Spleen (tissue), 11 donors: ENCODE data around the gene TMEM18. TPM values are rescaled to one million over a fixed set of nuclear protein-coding genes. Genes with fewer than 3 reads are reported as not detected.

ENCODE experiments used
- DNase-seq: peaks from one replicate; pipeline ENCODE4 v3.0.0-alpha.2; 2020
- H3K27ac ChIP-seq, 8 donors: fragments of 200-600 bp; sonication (generic) in 7 of 8; 1 replicate in 4 of 8; 2 replicates in 4 of 8; pipeline versions ENCODE4 v1.5.0 to v1.8.0; 2016 to 2021; ENCODE audit warnings: inconsistent platforms in 4 of 8, mild to moderate bottlenecking in 4 of 8, moderate library complexity in 1 of 8
- H3K27me3 ChIP-seq, 7 donors: fragments of 200-600 bp; sonication (generic) in 6 of 7; replicated peaks in 1 of 7; 1 replicate in 4 of 7; 2 replicates in 3 of 7; pipeline versions ENCODE4 v1.5.0 to v1.8.0; 2016 to 2021; ENCODE audit warnings: inconsistent platforms in 3 of 7, mild to moderate bottlenecking in 1 of 7
- H3K36me3 ChIP-seq, 6 donors: fragments of 200-600 bp; sonication (generic) in 5 of 6; 1 replicate in 4 of 6; 2 replicates in 2 of 6; pipeline versions ENCODE4 v1.5.0 to v1.8.0; 2016 to 2021; ENCODE audit warnings: inconsistent platforms in 2 of 6
- H3K4me1 ChIP-seq, 6 donors: fragments of 200-600 bp; sonication (generic) in 5 of 6; 1 replicate in 3 of 6; 2 replicates in 3 of 6; pipeline versions ENCODE4 v1.5.0 to v1.8.0; 2016 to 2021; ENCODE audit warnings: inconsistent platforms in 3 of 6
- H3K4me3 ChIP-seq, 8 donors: fragments of 200-600 bp; sonication (generic) in 7 of 8; 1 replicate in 4 of 8; 2 replicates in 4 of 8; pipeline versions ENCODE4 v1.5.0 to v1.8.0; 2016 to 2021; ENCODE audit warnings: inconsistent platforms in 4 of 8, mild to moderate bottlenecking in 4 of 8, moderate library complexity in 2 of 8
- H3K9me3 ChIP-seq, 8 donors: fragments of 200-600 bp; sonication (generic) in 7 of 8; 1 replicate in 4 of 8; 2 replicates in 4 of 8; pipeline versions ENCODE4 v1.5.0 to v1.8.0; 2016 to 2021; ENCODE audit warnings: inconsistent platforms in 4 of 8
- CTCF ChIP-seq, 11 experiments: fragments of 200-600 bp in 7 of 11; fragments of 450-650 bp in 4 of 11; sonication (generic) in 4 of 11; IDR thresholded peaks in 8 of 11; conservative IDR thresholded peaks in 3 of 11; 1 replicate in 7 of 11; 2 replicates in 4 of 11; pipeline versions ENCODE4 v1.4.0 to v1.8.0; 2016 to 2021; ENCODE audit warnings: antibody characterized with exemption in 11 of 11, inconsistent platforms in 4 of 11, mild to moderate bottlenecking in 1 of 11
- POLR2A ChIP-seq, 3 donors: fragments of 450-650 bp; IDR thresholded peaks; one replicate each; pipeline ENCODE4 v1.5.1; 2017; ENCODE audit warnings: antibody characterized with exemption in 3 of 3, mild to moderate bottlenecking in 1 of 3
- POLR2AphosphoS5 ChIP-seq, 3 donors: sonication (generic); formaldehyde crosslinking; IDR thresholded peaks; one replicate each; pipeline ENCODE4 v1.5.1; 2017; ENCODE audit warnings: antibody characterized with exemption in 3 of 3
- WGBS, 5 donors: extraction: QIAGEN DNeasy Blood & Tissue Kit in 3 of 5; methylation state at CpG; one replicate each; pipeline versions ENCODE4 v1.1.5 to v1.1.7; 2013 to 2018; 5-methylcytosine and 5-hydroxymethylcytosine counted together
- intact Hi-C: fragments of 100-400 bp; cut with DNase I; formaldehyde crosslinking; loops from one replicate; pipeline ENCODE4 v1.15.0; 2023; ENCODE audit warnings: low total_unique reads
- polyA plus RNA-seq, 3 donors: library from polyadenylated mRNA; stranded (reverse); fragments of 200-250 nt; gene quantifications; one replicate each; pipeline ENCODE4 v1.2.1, GENCODE V29; 2013
- total RNA-seq, 7 donors: library from RNA; depleted of rRNA in 3 of 7; stranded (reverse); fragments of >200 nt in 3 of 7; fragmentation: NEBNext Ultra II Directional in 4 of 7; extraction: Animal tissue kit (Norgen Biotek cat#: 25700) in 4 of 7; gene quantifications; one replicate each; pipeline versions ENCODE4 v1.1.0 to v1.2.1, GENCODE V29; 2016 to 2021
- donor health status: healthy with polysubstance abuse.
- donor health status: DM: no; HTN: no; CAD: no; lungs with moderate emphysema.
- donor health status: DM: no; HTN: no; CAD: no.
- donor health status: Bipolar disorder and iron deficiency.
- donor health status: healthy.
- donor health status: DM: no; HTN: no; CAD: no.
- donor health status: DM: yes; HTN: yes; CAD: no.

Gene TMEM18
- total and polyA plus RNA-seq, 10 donors, result 20.0 to 29.3 (median 22.6) TPM

DNA sequence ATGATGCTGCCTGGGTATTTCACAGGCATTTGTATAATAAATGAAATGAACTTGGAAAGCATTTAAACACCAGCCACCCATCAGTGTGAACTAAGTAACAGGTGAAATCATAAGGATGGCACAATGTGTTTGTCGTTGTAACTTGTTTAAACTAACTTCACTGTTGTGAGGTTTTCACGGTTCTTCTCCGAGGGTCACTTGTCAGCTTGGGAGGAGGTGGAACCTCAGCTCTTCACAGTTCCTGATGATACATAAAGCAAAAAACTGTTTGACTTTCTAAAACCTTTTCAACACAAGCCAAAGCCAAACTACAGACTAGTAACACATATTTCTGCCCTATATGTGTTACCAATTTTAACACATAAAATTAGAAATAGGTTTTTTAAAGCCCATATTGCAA lies 13.1 kb downstream of the TMEM18 start:
- Histone ChIP-seq H3K9me3 (peaks cover 0 to 24% (median 19%) of the 10 kb centered on the region in 8 donors), H3K36me3 (peaks cover 0 to 61% (median 40%) of the 10 kb centered on the region in 6 donors), H3K4me3 (no peak overlapping the region), H3K4me1 (peaks cover 0 to 16% (median 7%) of the 10 kb centered on the region in 6 donors), H3K27ac (no peak overlapping the region), H3K27me3 (peaks cover 0 to 4% (median 0%) of the 10 kb centered on the region in 7 donors)
- intact Hi-C loops, result no loop called here
- no peak for DNase-seq
- TF ChIP-seq CTCF (IDR thresholded peaks at IDR 0.05 in 8 of 11, conservative IDR thresholded peaks at IDR 0.05 in 3 of 11) (no peak), POLR2AphosphoS5 (IDR thresholded peaks at IDR 0.05) (no peak), POLR2A (IDR thresholded peaks at IDR 0.05) (no peak)
- WGBS, 5 donors, result 83 to 90% (median 88%) methylated on average over 3 of the region's 3 CpGs

DNA sequence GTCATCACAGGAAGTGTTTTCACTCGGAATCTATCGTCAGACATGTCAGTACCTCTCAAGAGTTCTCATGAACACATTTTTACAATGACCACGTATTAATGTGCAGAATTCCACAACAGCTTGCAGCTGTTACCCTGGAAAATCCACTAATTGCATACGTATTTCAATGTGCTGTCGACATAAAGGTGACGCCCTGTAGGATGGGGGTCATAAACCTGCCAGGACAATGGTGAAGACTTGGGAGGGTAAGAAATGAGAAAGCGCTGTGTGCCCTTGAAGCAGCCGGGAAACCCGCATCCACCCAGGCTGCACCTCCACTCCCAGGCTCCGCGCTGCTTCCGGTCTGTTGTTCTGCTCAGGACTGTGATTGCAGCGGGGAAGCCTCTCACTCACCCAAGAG lies 14.0 kb downstream of the TMEM18 start:
- H3K27me3 ChIP-seq, result peaks cover 0 to 4% (median 0%) of the 10 kb centered on the region in 7 donors
- no peak for DNase-seq
- H3K9me3 ChIP-seq, result peaks cover 0 to 24% (median 19%) of the 10 kb centered on the region in 8 donors
- TF ChIP-seq POLR2A (IDR thresholded peaks at IDR 0.05) (no peak), CTCF (IDR thresholded peaks at IDR 0.05 in 8 of 11, conservative IDR thresholded peaks at IDR 0.05 in 3 of 11) (no peak), POLR2AphosphoS5 (IDR thresholded peaks at IDR 0.05) (peak in 1 of 3 donors; percentile 23)
- no peak overlapping the region for H3K27ac ChIP-seq
- peaks cover 0 to 16% (median 7%) of the 10 kb centered on the region in 6 donors for H3K4me1 ChIP-seq
- H3K36me3 ChIP-seq, result peaks cover 0 to 53% (median 32%) of the 10 kb centered on the region in 6 donors
- H3K4me3 ChIP-seq, result no peak overlapping the region
- 81 to 91% (median 85%) methylated on average over 12 to 13 of the region's 13 CpGs for WGBS, 5 donors
- intact Hi-C loops, result no loop called here

DNA sequence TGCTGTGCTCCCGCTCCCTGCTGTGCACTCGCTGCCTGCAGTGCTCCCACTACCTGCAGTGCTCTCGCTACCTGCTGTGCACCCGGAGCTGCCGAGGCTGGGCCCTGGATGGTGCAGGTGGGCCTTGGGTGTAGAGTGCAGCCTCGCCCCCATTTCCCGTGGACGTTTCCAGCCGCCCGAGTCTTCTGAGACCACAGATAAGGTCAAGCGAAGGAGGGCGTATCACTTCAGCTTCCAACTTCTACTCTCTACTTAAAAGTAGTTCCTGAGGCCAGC lies 15.9 kb downstream of the TMEM18 start:
- TF ChIP-seq CTCF (IDR thresholded peaks at IDR 0.05 in 8 of 11, conservative IDR thresholded peaks at IDR 0.05 in 3 of 11) (no peak), POLR2A (IDR thresholded peaks at IDR 0.05) (no peak), POLR2AphosphoS5 (IDR thresholded peaks at IDR 0.05) (no peak)

DNA sequence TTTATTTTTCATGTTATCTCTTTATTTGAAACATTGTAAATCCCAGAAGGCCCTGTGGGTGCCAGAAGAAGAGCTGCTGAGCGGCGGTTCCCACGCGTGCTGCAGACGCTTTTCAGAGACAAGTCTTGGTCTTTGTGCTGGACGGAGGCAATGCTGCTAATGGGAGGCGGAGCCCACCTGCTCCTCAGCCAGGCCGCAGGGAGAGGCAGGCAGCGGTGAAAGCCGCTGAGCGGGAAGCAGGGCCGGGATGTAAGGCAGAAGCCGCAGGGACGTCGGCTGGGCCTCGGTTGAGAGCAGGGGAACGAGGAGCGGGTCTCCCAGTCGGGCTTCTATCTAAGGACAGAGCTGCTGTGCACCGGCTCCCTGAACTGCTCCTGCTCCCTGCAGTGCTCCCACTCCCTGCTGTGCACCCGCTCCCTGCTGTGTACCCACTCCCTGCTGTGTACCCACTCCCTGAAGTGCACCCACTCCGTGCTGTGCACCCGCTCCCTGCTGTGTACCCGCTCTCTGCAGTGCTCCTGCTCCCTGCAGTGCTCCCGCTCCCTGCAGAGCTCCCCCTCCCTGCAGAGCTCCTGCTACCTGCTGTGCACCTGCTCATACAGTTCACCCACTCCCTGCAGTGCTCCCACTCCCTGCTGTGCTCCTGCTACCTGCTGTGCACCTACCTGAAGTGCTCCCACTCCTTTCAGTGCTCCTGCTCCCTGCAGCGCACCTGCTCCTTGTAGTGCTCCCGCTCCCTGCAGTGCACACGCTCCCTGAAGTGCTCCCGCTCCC lies 16.4 kb downstream of the TMEM18 start:
- WGBS, 5 donors, result 79 to 92% (median 84%) methylated on average over 23 to 29 of the region's 29 CpGs
- Histone ChIP-seq H3K27ac (no peak overlapping the region), H3K9me3 (peaks cover 0 to 16% (median 11%) of the 10 kb centered on the region in 8 donors), H3K4me1 (peaks cover 0 to 16% (median 7%) of the 10 kb centered on the region in 6 donors), H3K36me3 (peaks cover 0 to 29% (median 10%) of the 10 kb centered on the region in 6 donors), H3K27me3 (peaks cover 0 to 7% (median 0%) of the 10 kb centered on the region in 7 donors), H3K4me3 (no peak overlapping the region)
- TF ChIP-seq POLR2AphosphoS5 (IDR thresholded peaks at IDR 0.05) (no peak), CTCF (IDR thresholded peaks at IDR 0.05 in 8 of 11, conservative IDR thresholded peaks at IDR 0.05 in 3 of 11) (no peak), POLR2A (IDR thresholded peaks at IDR 0.05) (no peak)
- no peak for DNase-seq
- intact Hi-C loops, result no loop called here

More for the DNA sequence above, 15.9 kb downstream of the TMEM18 start:
- no peak overlapping the region for H3K27ac ChIP-seq
- peaks cover 0 to 7% (median 0%) of the 10 kb centered on the region in 7 donors for H3K27me3 ChIP-seq
- DNase-seq, result no peak
- 89 to 92% (median 91%) methylated on average over 12 of the region's 12 CpGs for WGBS, 5 donors
- peaks cover 0 to 16% (median 7%) of the 10 kb centered on the region in 6 donors for H3K4me1 ChIP-seq
- intact Hi-C loops, result no loop called here
- H3K4me3 ChIP-seq, result no peak overlapping the region
- peaks cover 0 to 21% (median 16%) of the 10 kb centered on the region in 8 donors for H3K9me3 ChIP-seq
- peaks cover 0 to 34% (median 15%) of the 10 kb centered on the region in 6 donors for H3K36me3 ChIP-seq
